HepG2 (cell line): ENCODE measurements around the gene CDK5RAP2. TPM values are rescaled to one million over a fixed set of nuclear protein-coding genes. Genes with fewer than 3 reads are reported as not detected.
A peak's percentile ranks its signal among the peaks of the same experiment; 100 is the strongest.

Experiments used
- AGO2 ChIP-seq: fragments of 200-400 bp; formaldehyde crosslinking; optimal IDR thresholded peaks from 2 replicates; pipeline ENCODE3; 2017; ENCODE audit warnings: mild to moderate bottlenecking, low read depth, low read length, moderate library complexity
- DR1 ChIP-seq: sonication (generic); formaldehyde crosslinking; IDR thresholded peaks from 2 replicates; pipeline ENCODE4 v1.8.0; 2021; ENCODE audit warnings: mild to moderate bottlenecking, missing genetic modification reagents, inconsistent platforms
- ELF3 ChIP-seq: IDR thresholded peaks from 2 replicates; pipeline ENCODE4 v1.6.1; 2016; ENCODE audit warnings: missing genetic modification reagents, missing compliant biosample characterization
- HDAC2 ChIP-seq: sonication (generic); formaldehyde crosslinking; IDR thresholded peaks from 2 replicates; pipeline ENCODE4 v1.4.0; 2020; ENCODE audit warnings: missing genetic modification reagents
- HNRNPH1 ChIP-seq: fragments of 200-400 bp; formaldehyde crosslinking; optimal IDR thresholded peaks from 2 replicates; pipeline ENCODE3; 2017; ENCODE audit warnings: mild to moderate bottlenecking, low read depth, low read length
- HNRNPL ChIP-seq: fragments of 200-400 bp; formaldehyde crosslinking; IDR thresholded peaks from 2 replicates; pipeline ENCODE4 v1.6.1; 2017; ENCODE audit warnings: mild to moderate bottlenecking, low read depth, low read length
- IKZF1 ChIP-seq: fragments of 450-650 bp; IDR thresholded peaks from 2 replicates; pipeline ENCODE4 v1.7.1; 2016
- MEF2D ChIP-seq: sonication (generic); formaldehyde crosslinking; IDR thresholded peaks from 2 replicates; pipeline ENCODE4 v1.5.1; 2020; ENCODE audit warnings: mild to moderate bottlenecking, missing genetic modification reagents
- PHF21A ChIP-seq: sonication (generic); formaldehyde crosslinking; IDR thresholded peaks from 2 replicates; pipeline ENCODE4 v1.5.0; 2020; ENCODE audit warnings: mild to moderate bottlenecking, missing genetic modification reagents
- RNF2 ChIP-seq: fragments of 450-650 bp; conservative IDR thresholded peaks from 2 replicates; pipeline ENCODE4 v1.6.1; 2016; ENCODE audit warnings: low read depth
- SNAPC4 ChIP-seq: sonication (generic); formaldehyde crosslinking; IDR thresholded peaks from 2 replicates; pipeline ENCODE4 v1.4.0; 2020; ENCODE audit warnings: mild to moderate bottlenecking, missing genetic modification reagents
- TFDP2 ChIP-seq: sonication (generic); formaldehyde crosslinking; IDR thresholded peaks from 2 replicates; pipeline ENCODE4 v1.4.0; 2020; ENCODE audit warnings: missing genetic modification reagents
- WIZ ChIP-seq: sonication (generic); formaldehyde crosslinking; IDR thresholded peaks from 2 replicates; pipeline ENCODE4 v1.5.1; 2020; ENCODE audit warnings: mild to moderate bottlenecking, missing genetic modification reagents
- ZBTB20 ChIP-seq: sonication (generic); formaldehyde crosslinking; IDR thresholded peaks from 2 replicates; pipeline ENCODE4 v1.8.1; 2023; ENCODE audit warnings: missing genetic modification reagents, low read depth, mild to moderate bottlenecking, borderline replicate concordance
- ZNF124 ChIP-seq: sonication (generic); formaldehyde crosslinking; IDR thresholded peaks from 2 replicates; pipeline ENCODE4 v1.4.0; 2020; ENCODE audit warnings: missing genetic modification reagents
- ZNF224 ChIP-seq: sonication (generic); formaldehyde crosslinking; IDR thresholded peaks from 2 replicates; pipeline ENCODE4 v1.5.0; 2020; ENCODE audit warnings: mild to moderate bottlenecking, missing genetic modification reagents
- polyA plus RNA-seq, 8 experiments: library from polyadenylated mRNA; depleted of rRNA in 3 of 8; stranded (reverse) in 7 of 8; unstranded in 1 of 8; fragments of >200 nt; fragmentation: Illumina TruSeq in 4 of 8; extraction: Trizol in 4 of 8; gene quantifications; 2 replicates each; pipeline versions ENCODE4 v1.2.1 to v1.2.3, GENCODE V29; 2011 to 2016; ENCODE audit warnings: low read depth in 4 of 8, missing spikeins in 1 of 8, mixed read lengths in 1 of 8; ENCODE audit not compliant: insufficient read depth in 1 of 8
- total RNA-seq, 5 experiments: library from RNA; depleted of rRNA; stranded (reverse); fragments of >200 nt; fragmentation: Illumina TruSeq; extraction: Trizol; gene quantifications; 2 replicates each; pipeline ENCODE4 v1.2.3, GENCODE V29; 2016; ENCODE audit warnings: low read depth in 1 of 5
- TF ChIP-seq, protein P1 (sequence below), 2 experiments: fragments of 450-650 bp in 1 of 2; sonication (generic) in 1 of 2; formaldehyde crosslinking; IDR thresholded peaks; 2 replicates each; pipeline versions ENCODE4 v1.5.0 to v1.8.0; 2020 to 2022; ENCODE audit warnings: mild to moderate bottlenecking in 1 of 2, missing genetic modification reagents in 1 of 2
- TF ChIP-seq, protein P2 (sequence below): sonication (generic); formaldehyde crosslinking; IDR thresholded peaks from 2 replicates; pipeline ENCODE4 v1.4.0; 2020; ENCODE audit warnings: missing genetic modification reagents, borderline replicate concordance
- TF ChIP-seq, protein P3 (sequence below): sonication (generic); formaldehyde crosslinking; IDR thresholded peaks from 2 replicates; pipeline ENCODE4 v1.8.1; 2023; ENCODE audit warnings: mild to moderate bottlenecking, missing genetic modification reagents, borderline replicate concordance

Gene CDK5RAP2
- total and polyA plus RNA-seq, 2 of the 13 experiments (the other 11 are each of a cell fraction or from before 2014, with no cell fraction given), result 31.8 to 42.2 TPM

DNA sequence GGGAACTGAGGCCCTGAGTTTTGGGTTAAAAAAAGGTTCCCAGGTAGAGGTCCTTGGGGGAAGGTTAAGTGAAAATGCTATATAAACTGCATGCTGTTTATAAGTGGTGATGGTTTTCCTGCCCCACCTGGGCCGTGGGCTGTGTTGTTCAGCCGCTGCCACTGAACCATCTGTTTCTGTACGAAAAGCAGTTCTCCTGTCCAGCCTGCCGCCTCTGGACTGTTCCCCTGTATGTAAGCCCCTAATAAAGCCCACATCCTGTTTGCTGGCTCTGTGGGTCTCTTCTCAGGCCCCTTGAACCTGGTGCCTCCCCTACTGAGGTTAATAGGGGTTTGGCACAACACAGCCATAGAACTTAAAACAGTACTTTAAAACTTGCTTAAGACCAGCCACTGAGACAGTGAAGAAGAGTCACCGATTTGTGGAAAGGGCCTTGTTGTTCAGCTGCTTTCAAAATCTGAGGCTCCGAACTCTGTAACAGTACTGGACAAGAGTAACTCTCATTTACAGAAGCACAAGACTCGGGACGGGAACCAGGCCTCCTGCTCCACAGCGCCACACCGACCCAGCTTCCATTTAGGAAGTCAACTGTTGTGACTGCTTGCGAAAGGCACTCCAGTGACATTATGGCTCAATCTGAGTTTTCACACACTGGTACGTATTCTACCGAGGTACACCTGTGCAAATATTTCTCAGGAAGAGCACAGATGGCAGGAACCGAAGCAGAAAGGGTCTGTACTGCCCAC, 192.5 kb downstream of the CDK5RAP2 start (continued):
- no peak for TF ChIP-seq SNAPC4 (CRISPR knock-in tag)
- TF ChIP-seq ZNF124 (CRISPR knock-in tag), result no peak
- TF ChIP-seq ELF3 (CRISPR knock-in tag), result no peak
- no peak for TF ChIP-seq DR1 (CRISPR knock-in tag)
- TF ChIP-seq, protein P1, sequence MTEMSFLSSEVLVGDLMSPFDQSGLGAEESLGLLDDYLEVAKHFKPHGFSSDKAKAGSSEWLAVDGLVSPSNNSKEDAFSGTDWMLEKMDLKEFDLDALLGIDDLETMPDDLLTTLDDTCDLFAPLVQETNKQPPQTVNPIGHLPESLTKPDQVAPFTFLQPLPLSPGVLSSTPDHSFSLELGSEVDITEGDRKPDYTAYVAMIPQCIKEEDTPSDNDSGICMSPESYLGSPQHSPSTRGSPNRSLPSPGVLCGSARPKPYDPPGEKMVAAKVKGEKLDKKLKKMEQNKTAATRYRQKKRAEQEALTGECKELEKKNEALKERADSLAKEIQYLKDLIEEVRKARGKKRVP (CRISPR knock-in tag; IDR thresholded peaks at IDR 0.05), result no peak
- no peak for TF ChIP-seq AGO2
- TF ChIP-seq HNRNPH1, result no peak
- TF ChIP-seq MEF2D, result no peak
- no peak for TF ChIP-seq ZBTB20
- no peak for TF ChIP-seq IKZF1
- no peak for TF ChIP-seq RNF2
- TF ChIP-seq HDAC2 (CRISPR knock-in tag), result no peak
- no peak for TF ChIP-seq ZNF224 (CRISPR knock-in tag)
- TF ChIP-seq TFDP2 (CRISPR knock-in tag), result no peak
- TF ChIP-seq HNRNPL, result no peak
- TF ChIP-seq WIZ, result no peak
- TF ChIP-seq, protein P2, sequence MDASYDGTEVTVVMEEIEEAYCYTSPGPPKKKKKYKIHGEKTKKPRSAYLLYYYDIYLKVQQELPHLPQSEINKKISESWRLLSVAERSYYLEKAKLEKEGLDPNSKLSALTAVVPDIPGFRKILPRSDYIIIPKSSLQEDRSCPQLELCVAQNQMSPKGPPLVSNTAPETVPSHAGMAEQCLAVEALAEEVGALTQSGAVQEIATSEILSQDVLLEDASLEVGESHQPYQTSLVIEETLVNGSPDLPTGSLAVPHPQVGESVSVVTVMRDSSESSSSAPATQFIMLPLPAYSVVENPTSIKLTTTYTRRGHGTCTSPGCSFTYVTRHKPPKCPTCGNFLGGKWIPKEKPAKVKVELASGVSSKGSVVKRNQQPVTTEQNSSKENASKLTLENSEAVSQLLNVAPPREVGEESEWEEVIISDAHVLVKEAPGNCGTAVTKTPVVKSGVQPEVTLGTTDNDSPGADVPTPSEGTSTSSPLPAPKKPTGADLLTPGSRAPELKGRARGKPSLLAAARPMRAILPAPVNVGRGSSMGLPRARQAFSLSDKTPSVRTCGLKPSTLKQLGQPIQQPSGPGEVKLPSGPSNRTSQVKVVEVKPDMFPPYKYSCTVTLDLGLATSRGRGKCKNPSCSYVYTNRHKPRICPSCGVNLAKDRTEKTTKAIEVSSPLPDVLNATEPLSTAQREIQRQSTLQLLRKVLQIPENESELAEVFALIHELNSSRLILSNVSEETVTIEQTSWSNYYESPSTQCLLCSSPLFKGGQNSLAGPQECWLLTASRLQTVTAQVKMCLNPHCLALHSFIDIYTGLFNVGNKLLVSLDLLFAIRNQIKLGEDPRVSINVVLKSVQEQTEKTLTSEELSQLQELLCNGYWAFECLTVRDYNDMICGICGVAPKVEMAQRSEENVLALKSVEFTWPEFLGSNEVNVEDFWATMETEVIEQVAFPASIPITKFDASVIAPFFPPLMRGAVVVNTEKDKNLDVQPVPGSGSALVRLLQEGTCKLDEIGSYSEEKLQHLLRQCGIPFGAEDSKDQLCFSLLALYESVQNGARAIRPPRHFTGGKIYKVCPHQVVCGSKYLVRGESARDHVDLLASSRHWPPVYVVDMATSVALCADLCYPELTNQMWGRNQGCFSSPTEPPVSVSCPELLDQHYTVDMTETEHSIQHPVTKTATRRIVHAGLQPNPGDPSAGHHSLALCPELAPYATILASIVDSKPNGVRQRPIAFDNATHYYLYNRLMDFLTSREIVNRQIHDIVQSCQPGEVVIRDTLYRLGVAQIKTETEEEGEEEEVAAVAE (CRISPR knock-in tag), result no peak
- 0 out of 2 replicates have a peak, but pooled peaks have one; percentile 11 for TF ChIP-seq PHF21A (CRISPR knock-in tag)
- TF ChIP-seq, protein P3, sequence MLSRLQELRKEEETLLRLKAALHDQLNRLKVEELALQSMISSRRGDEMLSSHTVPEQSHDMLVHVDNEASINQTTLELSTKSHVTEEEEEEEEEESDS, result no peak
